Ramos (cell line): ENCODE measurements around the gene EXOC4.
"Not testable (repeated sequence)": the region's sequence is repeated elsewhere in the genome, so short reads cannot be mapped to it uniquely, and the experiment has no call there.

Experiments
- in situ Hi-C: fragments of 300-500 bp; cut with MboI; formaldehyde crosslinking; loops from one replicate; pipeline ENCODE4 v1.14.3; 2022; ENCODE audit warnings: low sequenced_read_pairs; ENCODE audit not compliant: unreplicated experiment

EXOC4 gene

GRCh38 chr7:133591704-133592340 is 338.9 kb downstream of the EXOC4 start:
- in situ Hi-C loops = no loop called here

DNA sequence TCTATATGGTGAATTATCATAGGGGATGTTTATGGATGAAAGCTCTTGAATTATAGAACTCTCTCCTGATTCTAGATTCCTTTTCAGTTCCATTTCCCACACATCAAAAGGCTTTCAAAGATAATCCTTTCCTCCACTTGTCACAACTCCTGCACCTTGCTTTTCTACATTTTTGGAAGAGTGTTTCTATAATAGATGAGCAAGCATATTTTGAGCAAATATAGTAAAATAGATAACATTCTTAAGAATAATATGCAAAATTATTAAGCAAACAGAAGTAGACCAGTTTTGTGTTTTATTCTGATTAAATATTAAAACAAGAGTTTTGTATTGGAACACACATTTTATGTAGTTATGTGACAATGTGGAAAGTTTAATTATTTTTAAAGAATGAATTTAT is 340.7 kb downstream of the EXOC4 start:
- in situ Hi-C loops = no loop called here

GRCh38 chr7:133601617-133602016 is 348.7 kb downstream of the EXOC4 start:
- in situ Hi-C loops = no loop called here

DNA sequence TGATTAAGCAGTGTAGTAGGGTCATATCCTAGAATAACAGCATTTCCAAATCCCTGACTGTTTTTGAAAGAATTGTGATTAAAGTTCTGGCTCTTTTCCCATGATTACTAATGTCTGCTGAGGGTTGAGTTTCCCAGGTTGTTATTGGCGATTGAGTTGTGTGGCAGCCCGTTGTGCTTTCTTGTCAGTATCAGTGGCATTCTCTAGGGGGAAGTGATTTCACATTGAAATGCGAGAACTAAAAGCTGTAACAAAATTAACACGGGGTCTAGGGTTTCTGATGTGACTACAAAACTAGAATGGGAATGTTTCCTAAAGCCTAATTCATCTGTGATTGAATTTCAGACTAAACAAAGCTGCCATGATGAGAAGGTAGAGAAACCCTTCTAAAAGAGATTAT is 349.4 kb downstream of the EXOC4 start:
- in situ Hi-C loops = no loop called here

GRCh38 chr7:133606991-133607390 is 354.1 kb downstream of the EXOC4 start:
- in situ Hi-C loops = no loop called here

DNA sequence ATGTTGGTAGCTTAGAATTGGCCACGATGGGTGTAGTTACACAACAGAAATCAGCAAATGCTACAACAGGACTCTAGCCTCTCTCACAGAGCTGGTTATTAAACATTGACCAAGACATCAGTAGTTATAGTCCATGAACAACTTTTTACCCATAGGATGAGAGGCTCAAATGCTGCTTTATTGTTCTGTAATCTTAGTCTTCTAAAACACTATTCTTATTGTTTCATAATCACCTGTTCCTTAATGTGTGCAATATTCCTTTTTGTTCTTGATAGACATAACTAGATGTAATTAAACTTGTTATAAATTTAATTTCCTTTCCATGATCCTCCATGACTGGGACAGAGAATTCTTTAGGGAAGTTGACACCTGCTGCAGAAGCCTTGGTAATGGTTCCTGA is 356.9 kb downstream of the EXOC4 start:
- in situ Hi-C loops = no loop called here

GRCh38 chr7:133611955-133612354 is 359.1 kb downstream of the EXOC4 start:
- in situ Hi-C loops = no loop called here

DNA sequence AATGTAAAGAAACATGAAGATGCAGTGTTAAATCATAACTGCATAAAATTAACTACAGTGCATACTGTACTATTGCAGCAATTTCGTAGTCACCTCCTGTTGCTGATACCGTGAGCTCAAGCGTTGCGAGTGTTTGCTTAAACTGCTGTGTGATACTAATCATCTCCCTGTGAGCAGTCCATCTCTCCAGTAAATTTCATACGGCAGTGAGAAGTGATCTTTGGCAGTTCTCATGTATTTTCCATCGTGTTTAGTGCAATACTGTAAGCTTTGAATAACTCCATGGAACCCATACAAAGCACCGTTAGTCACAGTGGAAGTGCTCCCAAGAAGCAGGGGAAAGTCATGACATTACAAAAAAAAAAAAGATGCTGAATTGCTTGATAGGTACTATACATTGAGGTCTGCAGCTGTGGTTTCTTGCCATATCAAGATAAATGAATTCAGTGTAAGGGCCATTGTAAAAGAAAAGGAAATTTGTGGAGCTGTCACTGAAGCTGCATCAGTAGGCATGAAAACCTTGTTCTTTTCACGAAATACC is 360.4 kb downstream of the EXOC4 start:
- in situ Hi-C loops = no loop called here

- in situ Hi-C loops = no loop called here
These were observed 361.4 kb downstream of the EXOC4 start for GRCh38 chr7:133614251-133614650.

GRCh38 chr7:133618970-133619369 is 366.1 kb downstream of the EXOC4 start:
- in situ Hi-C loops = no loop called here

DNA sequence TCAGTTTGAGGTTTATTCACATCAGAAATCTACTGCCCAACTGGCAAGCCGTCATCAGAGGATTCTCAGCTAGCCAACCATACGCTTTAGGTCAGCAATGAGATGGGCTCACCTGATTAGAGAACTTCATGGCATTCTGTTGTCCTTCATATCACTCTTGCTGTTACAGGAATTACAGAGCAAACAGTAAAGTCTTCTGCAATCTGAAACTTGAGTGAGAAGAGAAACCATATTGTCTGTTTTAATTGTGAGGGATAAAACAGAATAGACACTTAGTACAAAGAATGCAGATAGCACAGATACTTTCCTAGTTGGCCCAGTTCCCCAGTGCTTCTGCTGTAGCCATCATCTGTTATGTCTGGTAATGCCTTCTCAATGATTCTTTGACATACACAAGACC is 366.6 kb downstream of the EXOC4 start:
- in situ Hi-C loops = no loop called here

GRCh38 chr7:133623721-133624120 is 370.8 kb downstream of the EXOC4 start:
- in situ Hi-C loops = no loop called here

DNA sequence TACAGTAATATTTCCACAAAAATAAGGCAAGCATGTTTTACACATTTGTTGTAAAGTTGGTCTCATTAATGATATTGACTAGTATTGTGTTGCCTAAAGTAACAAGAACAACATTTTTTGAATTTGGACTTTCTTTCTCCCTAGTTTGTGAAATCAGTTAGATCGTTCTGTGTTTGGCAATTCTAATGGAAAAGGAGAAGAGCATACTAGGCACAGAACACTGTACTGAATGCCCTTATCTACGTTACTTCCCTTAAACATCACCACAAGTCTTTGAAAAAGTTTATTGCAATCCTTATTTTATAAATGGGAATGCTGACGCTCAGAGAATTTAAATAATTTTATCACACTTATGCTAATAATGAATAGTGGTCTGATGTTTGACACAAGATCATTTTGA is 372.2 kb downstream of the EXOC4 start:
- in situ Hi-C loops = no loop called here

- in situ Hi-C loops = no loop called here
These were observed 376.8 kb downstream of the EXOC4 start for GRCh38 chr7:133629701-133630100.

GRCh38 chr7:133633055-133633454 is 380.2 kb downstream of the EXOC4 start:
- in situ Hi-C loops = no loop called here

DNA sequence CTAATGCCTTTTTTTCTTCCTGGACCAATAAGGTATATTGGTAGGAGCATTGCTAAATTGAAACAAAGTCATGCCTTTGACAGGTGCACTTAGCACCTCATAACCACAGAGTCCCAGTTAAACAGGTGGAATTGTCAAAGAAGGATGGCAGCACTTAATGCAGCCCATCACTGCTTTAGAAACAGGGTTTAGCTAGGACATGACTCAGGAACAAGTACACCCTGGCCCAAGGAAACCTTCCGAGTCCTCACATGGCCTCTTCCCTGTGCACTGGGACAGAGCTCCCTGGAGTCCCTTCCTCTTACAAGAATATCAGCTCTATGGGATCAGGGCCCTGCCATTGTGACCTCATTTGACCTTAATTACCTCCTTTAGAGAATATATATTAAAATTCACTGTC is 382.7 kb downstream of the EXOC4 start:
- in situ Hi-C loops = no loop called here

DNA sequence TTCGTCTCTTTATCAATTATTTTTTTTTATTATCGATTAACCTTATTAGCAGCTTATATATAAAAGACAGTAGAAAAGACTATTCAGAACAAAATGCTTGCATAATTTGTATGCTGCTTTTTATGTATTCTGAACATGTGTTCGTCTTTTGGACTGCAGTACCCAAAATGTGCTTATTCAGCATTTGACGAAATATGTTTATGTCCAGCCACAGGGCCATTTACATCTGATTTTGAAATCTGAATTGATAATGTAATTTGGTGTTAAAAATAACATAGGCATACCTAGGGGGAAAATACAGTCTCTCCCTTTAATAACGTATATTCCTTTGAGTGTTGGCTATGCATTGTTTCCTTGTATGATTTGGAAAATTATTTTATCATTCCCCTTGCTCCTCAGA is 386.0 kb downstream of the EXOC4 start:
- in situ Hi-C loops = no loop called here

GRCh38 chr7:133641436-133641835 is 388.6 kb downstream of the EXOC4 start:
- in situ Hi-C loops = no loop called here

- in situ Hi-C loops = no loop called here
These were observed 390.0 kb downstream of the EXOC4 start for GRCh38 chr7:133642907-133643306.

GRCh38 chr7:133643652-133644051 is 390.8 kb downstream of the EXOC4 start:
- in situ Hi-C loops = not testable (repeated sequence)

DNA sequence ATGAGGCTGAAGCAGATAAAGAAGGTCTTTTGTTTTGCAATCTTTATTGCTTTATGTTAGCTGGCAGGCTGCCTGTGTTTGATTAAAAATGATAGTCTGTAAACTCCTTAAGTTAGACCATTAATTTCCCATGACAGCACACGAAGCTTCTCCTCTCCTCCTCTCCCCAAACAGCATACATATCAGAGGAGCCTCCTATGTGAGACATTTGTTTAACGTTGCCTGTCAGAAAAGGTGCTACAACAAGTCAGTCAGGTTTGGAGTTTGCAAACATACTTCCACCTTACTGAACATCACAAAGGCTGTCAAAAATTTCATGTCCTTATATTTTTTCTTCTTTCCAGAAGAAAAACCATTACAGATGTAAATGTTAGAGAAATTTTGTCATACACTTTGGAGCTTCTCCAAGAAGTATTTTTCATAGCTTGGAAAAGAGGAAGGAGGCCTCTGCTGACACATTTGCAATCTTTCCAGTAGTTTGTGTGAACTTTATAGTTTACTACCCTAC is 393.1 kb downstream of the EXOC4 start:
- in situ Hi-C loops = no loop called here
